ENCODE measurements around the gene VPS13D.

VPS13D gene

DNA sequence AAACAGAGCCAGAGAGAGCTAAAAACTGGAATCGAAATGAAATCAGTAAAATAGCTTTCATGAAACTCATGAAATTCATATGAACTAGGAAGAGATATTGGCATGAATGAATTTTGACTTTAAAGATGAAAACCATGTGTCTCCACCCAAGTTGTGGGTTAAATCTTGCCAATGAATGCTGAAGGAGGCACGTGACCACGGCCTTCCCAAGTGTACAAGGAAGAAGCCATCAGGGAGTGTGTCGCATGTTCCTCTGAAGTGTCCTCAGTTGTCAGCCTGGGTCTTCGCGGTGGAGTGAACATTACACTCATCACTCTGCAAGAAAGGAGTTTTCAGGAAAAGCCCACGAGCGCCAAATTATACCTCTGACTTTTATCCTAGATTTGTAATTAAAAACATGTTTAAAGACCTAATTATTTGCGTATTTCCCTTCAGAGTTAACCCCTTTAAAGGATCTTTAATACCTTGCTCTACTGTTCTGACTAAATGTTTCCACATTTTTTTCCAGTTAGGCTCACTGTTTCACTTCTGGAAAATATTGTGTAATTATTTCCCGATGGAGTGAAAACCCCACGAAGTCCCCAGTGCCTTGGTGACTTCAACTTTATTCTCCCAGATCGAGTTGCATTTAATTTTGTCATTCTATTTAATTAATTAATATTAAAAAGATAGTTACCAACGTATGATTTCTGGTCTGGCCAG, 269.9 kb downstream of the VPS13D start:
- H3K4me3 ChIP-seq (ENCODE audit: low read depth in 1 of 2, low read length in 2 of 2): no peak overlapping the region
- H3K4me1 ChIP-seq (ENCODE audit: insufficient read depth, low read length): peaks cover 24% of the 10 kb centered on the region
- no peaks in the 10 kb centered on the region for H3K27me3 ChIP-seq (ENCODE audit: control insufficient read depth in 1 of 2, insufficient read depth in 2 of 2, low read length in 2 of 2)
- no peaks in the 10 kb centered on the region for H3K9me3 ChIP-seq (ENCODE audit: low read length)
- no peak overlapping the region for H3K27ac ChIP-seq (ENCODE audit: low read depth, low read length)
- H3K9ac ChIP-seq (ENCODE audit: low read length): no peak overlapping the region
- peaks cover 23% of the 10 kb centered on the region for H3K36me3 ChIP-seq (ENCODE audit: insufficient read depth, low read length)

DNA sequence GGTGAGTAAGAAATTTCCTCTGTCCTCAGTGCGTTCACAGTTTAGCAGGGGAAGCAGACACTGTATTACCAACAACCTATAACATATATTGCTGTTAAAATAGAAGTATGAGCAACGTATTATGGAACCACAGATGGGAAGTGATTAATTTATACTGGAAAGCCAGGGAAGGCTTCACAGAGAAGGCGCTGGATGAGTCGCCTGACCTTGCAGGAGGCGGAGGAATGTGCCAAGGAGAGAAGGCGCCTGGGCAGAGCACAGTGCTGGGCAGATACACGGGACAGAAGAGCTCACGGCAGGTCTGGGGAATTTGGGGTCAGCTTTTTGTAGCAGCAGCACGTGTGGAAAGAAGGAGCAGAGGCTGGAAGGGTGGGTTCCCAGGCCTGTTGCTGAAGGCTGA, 271.8 kb downstream of the VPS13D start:
- Histone ChIP-seq H3K27me3 (ENCODE audit: control insufficient read depth in 1 of 2, insufficient read depth in 2 of 2, low read length in 2 of 2) (no peaks in the 10 kb centered on the region), H3K9ac (ENCODE audit: low read length) (no peak overlapping the region), H3K4me1 (ENCODE audit: insufficient read depth, low read length) (peaks cover 4% of the 10 kb centered on the region), H3K4me3 (ENCODE audit: low read depth in 1 of 2, low read length in 2 of 2) (no peak overlapping the region), H3K27ac (ENCODE audit: low read depth, low read length) (no peak overlapping the region), H3K36me3 (ENCODE audit: insufficient read depth, low read length) (peaks cover 24% of the 10 kb centered on the region), H3K9me3 (ENCODE audit: low read length) (no peaks in the 10 kb centered on the region)

- no peak overlapping the region for H3K27ac ChIP-seq (ENCODE audit: low read depth, low read length)
- peaks cover 23% of the 10 kb centered on the region for H3K36me3 ChIP-seq (ENCODE audit: insufficient read depth, low read length)
- no peaks in the 10 kb centered on the region for H3K9me3 ChIP-seq (ENCODE audit: low read length)
- H3K27me3 ChIP-seq (ENCODE audit: control insufficient read depth in 1 of 2, insufficient read depth in 2 of 2, low read length in 2 of 2): no peaks in the 10 kb centered on the region
- no peak overlapping the region for H3K4me3 ChIP-seq (ENCODE audit: low read depth in 1 of 2, low read length in 2 of 2)
- no peaks in the 10 kb centered on the region for H3K4me1 ChIP-seq (ENCODE audit: insufficient read depth, low read length)
- H3K9ac ChIP-seq (ENCODE audit: low read length): no peak overlapping the region
Observed at GRCh38 chr1:12502336-12503109, 272.7 kb downstream of the VPS13D start.

DNA sequence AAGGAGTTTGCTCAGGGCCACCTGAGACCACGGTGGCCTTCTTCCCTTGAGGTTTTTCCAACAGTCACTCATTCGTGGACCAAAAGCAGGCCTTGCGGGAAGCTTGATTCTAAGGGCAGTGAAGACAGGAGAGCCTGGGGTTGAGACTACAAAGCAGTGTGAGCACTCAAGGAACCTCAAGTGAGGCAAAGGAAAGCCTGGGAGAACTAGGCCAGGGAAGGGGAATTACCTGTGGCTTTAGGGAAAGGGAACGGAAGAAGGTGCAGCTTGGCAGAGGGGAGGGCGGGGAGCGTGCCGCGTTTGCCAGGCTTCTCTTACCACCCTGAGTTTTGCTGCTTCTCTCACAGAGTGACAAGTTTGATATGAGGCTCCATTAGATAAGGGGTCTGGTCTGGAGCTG, 273.9 kb downstream of the VPS13D start:
- Histone ChIP-seq H3K36me3 (ENCODE audit: insufficient read depth, low read length) (peaks cover 16% of the 10 kb centered on the region), H3K4me1 (ENCODE audit: insufficient read depth, low read length) (no peaks in the 10 kb centered on the region), H3K9ac (ENCODE audit: low read length) (no peak overlapping the region), H3K27me3 (ENCODE audit: control insufficient read depth in 1 of 2, insufficient read depth in 2 of 2, low read length in 2 of 2) (no peaks in the 10 kb centered on the region), H3K27ac (ENCODE audit: low read depth, low read length) (no peak overlapping the region), H3K9me3 (ENCODE audit: low read length) (no peaks in the 10 kb centered on the region), H3K4me3 (ENCODE audit: low read depth in 1 of 2, low read length in 2 of 2) (no peak overlapping the region)

- Histone ChIP-seq H3K4me3 (ENCODE audit: low read depth in 1 of 2, low read length in 2 of 2) (no peak overlapping the region), H3K27ac (ENCODE audit: low read depth, low read length) (no peak overlapping the region), H3K36me3 (ENCODE audit: insufficient read depth, low read length) (peaks cover 10% of the 10 kb centered on the region), H3K4me1 (ENCODE audit: insufficient read depth, low read length) (peaks cover 2% of the 10 kb centered on the region), H3K27me3 (ENCODE audit: control insufficient read depth in 1 of 2, insufficient read depth in 2 of 2, low read length in 2 of 2) (no peaks in the 10 kb centered on the region), H3K9me3 (ENCODE audit: low read length) (no peaks in the 10 kb centered on the region), H3K9ac (ENCODE audit: low read length) (no peak overlapping the region)
Observed at GRCh38 chr1:12504601-12505000, 274.8 kb downstream of the VPS13D start.

DNA sequence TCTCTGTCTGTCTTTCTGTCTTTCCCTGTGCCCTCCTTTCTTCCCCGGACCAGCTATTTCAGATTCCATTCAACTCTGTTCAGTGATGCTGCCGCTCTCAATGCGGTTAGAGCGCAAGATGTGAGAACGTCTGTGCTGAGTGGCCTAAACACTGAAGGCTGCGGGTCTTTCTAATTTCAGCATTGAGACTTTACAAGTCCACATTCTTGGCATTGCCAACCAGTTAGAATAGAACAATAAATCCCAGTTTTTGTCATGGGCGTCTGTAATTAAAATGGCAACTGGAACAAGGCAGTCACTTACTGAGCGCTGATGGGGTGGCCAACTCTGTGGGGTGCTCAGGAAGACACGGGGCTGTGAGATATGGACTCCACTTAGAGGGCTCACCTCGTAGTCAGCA, 275.4 kb downstream of the VPS13D start:
- Histone ChIP-seq H3K27ac (ENCODE audit: low read depth, low read length) (no peak overlapping the region), H3K36me3 (ENCODE audit: insufficient read depth, low read length) (peaks cover 8% of the 10 kb centered on the region), H3K9ac (ENCODE audit: low read length) (no peak overlapping the region), H3K9me3 (ENCODE audit: low read length) (no peaks in the 10 kb centered on the region), H3K4me3 (ENCODE audit: low read depth in 1 of 2, low read length in 2 of 2) (no peak overlapping the region), H3K4me1 (ENCODE audit: insufficient read depth, low read length) (peaks cover 8% of the 10 kb centered on the region), H3K27me3 (ENCODE audit: control insufficient read depth in 1 of 2, insufficient read depth in 2 of 2, low read length in 2 of 2) (no peaks in the 10 kb centered on the region)

- Histone ChIP-seq H3K36me3 (ENCODE audit: insufficient read depth, low read length) (peaks cover 8% of the 10 kb centered on the region), H3K27ac (ENCODE audit: low read depth, low read length) (no peak overlapping the region), H3K4me3 (ENCODE audit: low read depth in 1 of 2, low read length in 2 of 2) (no peak overlapping the region), H3K4me1 (ENCODE audit: insufficient read depth, low read length) (peaks cover 13% of the 10 kb centered on the region), H3K9ac (ENCODE audit: low read length) (no peak overlapping the region), H3K27me3 (ENCODE audit: control insufficient read depth in 1 of 2, insufficient read depth in 2 of 2, low read length in 2 of 2) (no peaks in the 10 kb centered on the region), H3K9me3 (ENCODE audit: low read length) (no peaks in the 10 kb centered on the region)
Observed at GRCh38 chr1:12505639-12506280, 275.9 kb downstream of the VPS13D start.

DNA sequence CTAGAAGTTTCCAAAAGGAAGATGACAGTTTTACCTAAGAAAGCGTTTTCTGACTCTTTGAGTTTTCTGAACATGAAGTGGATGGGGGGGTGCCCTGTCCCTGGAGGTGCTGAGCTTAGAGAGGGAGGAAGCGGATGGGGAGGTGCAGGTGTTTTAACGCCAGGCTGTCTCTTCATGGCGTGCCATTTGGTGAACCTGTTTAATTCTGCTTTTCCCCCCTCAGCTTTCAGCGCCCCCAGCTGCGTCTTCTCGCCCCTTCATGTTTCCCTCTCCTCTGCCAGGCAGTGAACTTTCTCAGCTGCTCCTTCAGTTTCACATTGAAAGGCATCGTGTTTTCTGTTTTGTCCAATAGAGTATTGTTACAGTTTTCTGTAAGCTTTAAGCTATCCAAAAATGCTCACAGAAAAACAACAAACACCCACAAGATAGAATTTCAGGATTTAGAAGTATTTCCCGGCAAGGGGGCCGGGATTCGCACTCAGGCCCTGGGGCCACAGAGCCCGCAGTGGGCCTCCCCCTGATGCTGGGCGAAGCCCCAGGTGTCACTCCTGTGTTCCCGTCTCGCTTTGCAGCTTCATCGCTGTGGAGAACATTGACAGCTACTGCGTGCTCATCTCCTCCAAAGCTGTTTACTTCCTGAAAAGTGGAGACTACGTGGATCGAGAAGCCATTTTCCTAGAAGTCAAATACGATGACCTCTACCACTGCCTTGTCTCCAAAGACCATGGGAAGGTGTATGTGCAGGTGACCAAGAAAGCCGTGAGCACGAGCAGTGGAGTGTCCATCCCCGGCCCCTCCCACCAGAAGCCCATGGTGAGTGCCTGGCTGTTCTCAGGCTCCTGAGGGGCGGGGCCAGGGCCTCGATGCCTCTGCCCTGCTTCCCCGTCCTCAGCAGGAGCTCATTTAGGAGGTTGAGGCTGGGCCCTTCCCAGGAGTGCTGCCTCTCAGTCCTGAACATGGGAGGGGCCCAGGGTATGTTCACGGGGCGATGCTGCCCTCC, 276.8 kb downstream of the VPS13D start:
- H3K4me3 ChIP-seq (ENCODE audit: low read depth in 1 of 2, low read length in 2 of 2): no peak overlapping the region

GRCh38 chr1:12507631-12508030, 277.8 kb downstream of the VPS13D start:
- Histone ChIP-seq H3K36me3 (ENCODE audit: insufficient read depth, low read length) (peaks cover 8% of the 10 kb centered on the region), H3K4me3 (ENCODE audit: low read depth in 1 of 2, low read length in 2 of 2) (no peak overlapping the region), H3K4me1 (ENCODE audit: insufficient read depth, low read length) (peaks cover 14% of the 10 kb centered on the region), H3K27me3 (ENCODE audit: control insufficient read depth in 1 of 2, insufficient read depth in 2 of 2, low read length in 2 of 2) (no peaks in the 10 kb centered on the region), H3K27ac (ENCODE audit: low read depth, low read length) (no peak overlapping the region), H3K9me3 (ENCODE audit: low read length) (no peaks in the 10 kb centered on the region), H3K9ac (ENCODE audit: low read length) (no peak overlapping the region)

More for the DNA sequence above, 276.8 kb downstream of the VPS13D start:
- Histone ChIP-seq H3K36me3 (ENCODE audit: insufficient read depth, low read length) (peaks cover 8% of the 10 kb centered on the region), H3K27ac (ENCODE audit: low read depth, low read length) (no peak overlapping the region), H3K9me3 (ENCODE audit: low read length) (no peaks in the 10 kb centered on the region), H3K9ac (ENCODE audit: low read length) (no peak overlapping the region), H3K27me3 (ENCODE audit: control insufficient read depth in 1 of 2, insufficient read depth in 2 of 2, low read length in 2 of 2) (no peaks in the 10 kb centered on the region), H3K4me1 (ENCODE audit: insufficient read depth, low read length) (peaks cover 14% of the 10 kb centered on the region)

- H3K27me3 ChIP-seq (ENCODE audit: control insufficient read depth in 1 of 2, insufficient read depth in 2 of 2, low read length in 2 of 2): no peaks in the 10 kb centered on the region
Observed at GRCh38 chr1:12508849-12509248, 279.0 kb downstream of the VPS13D start.

DNA sequence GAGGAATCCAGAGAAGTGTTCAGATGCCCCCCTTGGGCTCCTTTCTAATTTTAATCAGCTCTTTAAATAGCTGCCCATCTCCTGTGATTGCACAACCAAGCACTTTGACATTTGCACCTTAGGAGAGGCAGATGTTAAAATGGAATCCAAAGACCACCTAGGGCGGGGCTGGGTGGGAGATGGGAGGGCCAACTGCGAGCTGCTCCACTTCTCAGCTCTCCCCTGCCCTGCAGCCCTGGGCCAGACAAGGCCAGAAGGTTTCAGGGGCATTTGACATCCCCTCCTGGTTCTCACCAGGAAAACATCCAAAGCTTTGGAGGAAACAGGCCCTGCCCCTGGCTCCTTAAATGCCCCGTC, 281.3 kb downstream of the VPS13D start:
- no peak overlapping the region for H3K9ac ChIP-seq (ENCODE audit: low read length)

More at GRCh38 chr1:12508849-12509248, 279.0 kb downstream of the VPS13D start:
- H3K36me3 ChIP-seq (ENCODE audit: insufficient read depth, low read length): peaks cover 8% of the 10 kb centered on the region
- H3K9me3 ChIP-seq (ENCODE audit: low read length): no peaks in the 10 kb centered on the region
- H3K9ac ChIP-seq (ENCODE audit: low read length): no peak overlapping the region
- no peak overlapping the region for H3K27ac ChIP-seq (ENCODE audit: low read depth, low read length)
- no peak overlapping the region for H3K4me3 ChIP-seq (ENCODE audit: low read depth in 1 of 2, low read length in 2 of 2)
- H3K4me1 ChIP-seq (ENCODE audit: insufficient read depth, low read length): peaks cover 14% of the 10 kb centered on the region

More for the DNA sequence above, 281.3 kb downstream of the VPS13D start:
- H3K36me3 ChIP-seq (ENCODE audit: insufficient read depth, low read length): peaks cover 8% of the 10 kb centered on the region
- peaks cover 14% of the 10 kb centered on the region for H3K4me1 ChIP-seq (ENCODE audit: insufficient read depth, low read length)
- H3K27me3 ChIP-seq (ENCODE audit: control insufficient read depth in 1 of 2, insufficient read depth in 2 of 2, low read length in 2 of 2): no peaks in the 10 kb centered on the region
- no peaks in the 10 kb centered on the region for H3K9me3 ChIP-seq (ENCODE audit: low read length)
- H3K4me3 ChIP-seq (ENCODE audit: low read depth in 1 of 2, low read length in 2 of 2): peak overlapping the region in 1 of 2 donors; percentile 17
- H3K27ac ChIP-seq (ENCODE audit: low read depth, low read length): no peak overlapping the region
